Gastroesophageal sphincter (tissue), 3 donors: ENCODE measurements around the gene CHP2.

Experiments used
- EP300 ChIP-seq: sonication (generic); formaldehyde crosslinking; IDR thresholded peaks from one replicate; pipeline ENCODE4 v1.6.1; 2017; ENCODE audit warnings: antibody characterized with exemption, mild to moderate bottlenecking
- POLR2A ChIP-seq, 2 donors: fragments of 450-650 bp; IDR thresholded peaks; one replicate each; pipeline ENCODE4 v1.6.1; 2017; ENCODE audit warnings: antibody characterized with exemption in 2 of 2, mild to moderate bottlenecking in 2 of 2, moderate library complexity in 1 of 2
- POLR2AphosphoS5 ChIP-seq: sonication (generic); formaldehyde crosslinking; IDR thresholded peaks from one replicate; pipeline ENCODE4 v1.6.1; 2017; ENCODE audit warnings: antibody characterized with exemption
- TF ChIP-seq, protein P1 (sequence below), 4 experiments: fragments of 200-600 bp in 2 of 4; fragments of 450-650 bp in 2 of 4; sonication (generic) in 1 of 4; IDR thresholded peaks; one replicate each; pipeline ENCODE4 v1.5.1; 2017 to 2019; ENCODE audit warnings: antibody characterized with exemption in 4 of 4, mild to moderate bottlenecking in 2 of 4, moderate library complexity in 2 of 4

GRCh38 chr16:23768581-23768980 lies 13.8 kb downstream of the CHP2 start:
- TF ChIP-seq POLR2AphosphoS5 (no peak), EP300 (no peak), POLR2A (IDR thresholded peaks at IDR 0.05) (no peak)
- TF ChIP-seq, protein P1, sequence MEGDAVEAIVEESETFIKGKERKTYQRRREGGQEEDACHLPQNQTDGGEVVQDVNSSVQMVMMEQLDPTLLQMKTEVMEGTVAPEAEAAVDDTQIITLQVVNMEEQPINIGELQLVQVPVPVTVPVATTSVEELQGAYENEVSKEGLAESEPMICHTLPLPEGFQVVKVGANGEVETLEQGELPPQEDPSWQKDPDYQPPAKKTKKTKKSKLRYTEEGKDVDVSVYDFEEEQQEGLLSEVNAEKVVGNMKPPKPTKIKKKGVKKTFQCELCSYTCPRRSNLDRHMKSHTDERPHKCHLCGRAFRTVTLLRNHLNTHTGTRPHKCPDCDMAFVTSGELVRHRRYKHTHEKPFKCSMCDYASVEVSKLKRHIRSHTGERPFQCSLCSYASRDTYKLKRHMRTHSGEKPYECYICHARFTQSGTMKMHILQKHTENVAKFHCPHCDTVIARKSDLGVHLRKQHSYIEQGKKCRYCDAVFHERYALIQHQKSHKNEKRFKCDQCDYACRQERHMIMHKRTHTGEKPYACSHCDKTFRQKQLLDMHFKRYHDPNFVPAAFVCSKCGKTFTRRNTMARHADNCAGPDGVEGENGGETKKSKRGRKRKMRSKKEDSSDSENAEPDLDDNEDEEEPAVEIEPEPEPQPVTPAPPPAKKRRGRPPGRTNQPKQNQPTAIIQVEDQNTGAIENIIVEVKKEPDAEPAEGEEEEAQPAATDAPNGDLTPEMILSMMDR (IDR thresholded peaks at IDR 0.05), result no peak
